Ecto neural progenitor cell (in vitro differentiated cells): Measurements from ENCODE around the gene CMSS1.

Experiments
- DNase-seq: peaks from one replicate; pipeline ENCODE4 v3.0.0-alpha.2; 2018; ENCODE audit warnings: low spot score

CMSS1 gene

DNA sequence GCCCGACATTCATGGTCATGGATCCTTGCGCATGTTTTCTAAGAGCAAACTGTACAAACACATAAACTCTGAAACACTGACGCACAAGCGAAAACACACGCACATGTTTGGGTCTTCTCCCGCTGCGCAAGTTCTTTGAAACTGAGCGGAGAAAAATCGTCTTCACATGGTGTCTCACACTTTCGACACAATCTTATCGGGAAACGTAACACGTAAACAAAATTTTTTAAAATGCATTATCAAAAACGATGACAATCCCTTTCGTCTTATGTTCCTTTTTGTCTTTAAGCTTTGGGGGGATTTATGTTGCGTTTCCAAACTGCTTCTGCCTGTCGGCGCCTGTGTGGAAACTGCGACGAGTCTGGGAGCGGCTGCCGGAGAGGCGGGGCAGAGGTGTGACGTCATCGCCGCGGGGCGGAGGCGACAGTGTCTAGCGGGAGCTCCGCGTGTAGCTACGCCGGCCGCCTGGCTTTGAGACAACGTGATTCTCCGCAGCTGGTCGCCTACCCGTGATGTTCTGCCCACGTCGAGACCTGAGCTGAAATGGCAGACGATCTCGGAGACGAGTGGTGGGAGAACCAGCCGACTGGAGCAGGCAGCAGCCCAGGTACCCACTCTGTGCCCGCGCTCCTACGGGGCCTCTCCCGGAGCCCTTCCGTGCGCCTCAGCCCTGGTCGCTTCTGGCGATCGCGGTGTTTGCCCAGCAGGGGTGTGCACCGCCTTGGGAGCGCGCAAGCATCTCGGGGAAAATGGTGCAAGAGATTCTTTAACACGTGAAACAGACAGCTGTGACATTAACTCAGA lies at the start of gene CMSS1:
CMSS1 (plus strand) TSS at position 426 of the 804 bp plus-strand sequence.
- peak; percentile 95 for DNase-seq

- no peak for DNase-seq
These were observed 49.5 kb upstream of the CMSS1 start for GRCh38 chr3:99768126-99768525.

- DNase-seq: no peak
These were observed 48.7 kb upstream of the CMSS1 start for GRCh38 chr3:99768808-99769501.

GRCh38 chr3:99772171-99772570 lies 45.5 kb upstream of the CMSS1 start:
- no peak for DNase-seq

DNA sequence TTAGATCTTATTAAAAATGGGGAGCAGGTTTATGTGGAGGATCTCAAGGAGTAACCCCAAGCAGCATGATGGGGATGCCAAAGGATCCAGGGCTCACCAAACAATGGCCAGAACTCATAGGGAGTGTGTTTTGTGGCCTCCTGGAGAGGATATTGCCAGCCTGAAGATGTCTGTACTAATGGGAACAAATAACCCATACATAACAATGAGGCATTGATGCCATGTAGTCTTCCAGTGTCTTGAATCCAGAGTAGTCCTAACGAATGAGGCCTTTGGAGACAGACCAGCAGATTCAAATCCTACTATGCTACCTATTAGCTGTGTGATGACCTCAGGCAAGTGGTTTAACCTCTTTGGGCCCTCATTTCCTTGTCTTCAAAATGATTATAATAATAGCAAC lies 45.0 kb upstream of the CMSS1 start:
- DNase-seq: no peak

DNA sequence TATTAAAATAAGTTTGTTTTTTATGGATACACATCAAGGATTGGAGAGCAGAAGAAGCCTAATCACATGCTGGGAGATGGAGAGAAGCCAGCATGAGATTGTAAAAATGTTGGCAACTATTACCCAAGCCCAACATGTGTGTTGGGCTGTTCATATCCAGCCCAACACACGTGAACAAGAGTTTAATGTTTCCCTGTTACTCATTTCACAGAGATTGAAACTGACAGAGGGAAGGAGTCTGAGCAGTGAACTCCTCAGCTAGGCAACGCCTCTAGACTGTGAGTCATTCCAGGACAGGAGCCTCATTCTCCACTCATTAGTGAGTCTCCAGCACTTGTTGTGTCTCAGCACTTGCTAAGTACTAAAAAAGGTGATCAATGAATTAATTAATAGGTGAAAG lies 43.2 kb upstream of the CMSS1 start:
- DNase-seq: no peak

DNA sequence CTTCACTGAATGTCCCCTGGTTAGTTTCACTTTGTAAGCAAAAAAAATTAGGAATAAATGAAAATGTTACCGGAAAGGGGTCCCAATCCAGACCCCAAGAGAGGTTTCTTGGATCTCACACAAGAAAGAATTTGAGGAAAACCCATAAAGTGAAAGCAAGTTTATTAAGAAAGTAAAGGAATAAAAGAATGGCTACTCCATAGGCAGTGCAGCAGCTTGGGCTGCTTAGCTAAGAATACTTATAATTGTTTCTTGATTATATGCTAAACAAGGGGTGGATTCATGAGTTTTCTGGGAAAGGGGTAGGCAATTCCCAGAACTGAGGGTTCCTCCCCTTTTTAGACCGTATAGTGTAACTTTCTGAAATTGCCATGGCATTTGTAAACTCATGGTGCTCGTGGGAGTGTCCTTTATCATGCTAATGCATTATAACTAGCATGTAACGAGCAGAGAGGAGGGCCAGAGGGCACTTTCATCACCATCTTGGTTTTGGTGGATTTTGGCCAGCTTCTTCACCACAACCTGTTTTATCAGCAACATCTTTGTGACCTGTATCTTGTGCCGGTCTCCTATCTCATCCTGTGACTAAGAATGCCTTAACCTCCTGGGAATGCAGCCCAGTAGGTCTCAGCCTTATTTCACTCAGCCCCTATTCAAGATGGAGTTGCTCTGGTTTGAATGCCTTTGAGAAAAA lies 41.0 kb upstream of the CMSS1 start:
- DNase-seq: no peak

GRCh38 chr3:99777210-99777549 lies 40.5 kb upstream of the CMSS1 start:
- DNase-seq: no peak

- DNase-seq: no peak
These were observed 40.0 kb upstream of the CMSS1 start for GRCh38 chr3:99777708-99778107.

DNA sequence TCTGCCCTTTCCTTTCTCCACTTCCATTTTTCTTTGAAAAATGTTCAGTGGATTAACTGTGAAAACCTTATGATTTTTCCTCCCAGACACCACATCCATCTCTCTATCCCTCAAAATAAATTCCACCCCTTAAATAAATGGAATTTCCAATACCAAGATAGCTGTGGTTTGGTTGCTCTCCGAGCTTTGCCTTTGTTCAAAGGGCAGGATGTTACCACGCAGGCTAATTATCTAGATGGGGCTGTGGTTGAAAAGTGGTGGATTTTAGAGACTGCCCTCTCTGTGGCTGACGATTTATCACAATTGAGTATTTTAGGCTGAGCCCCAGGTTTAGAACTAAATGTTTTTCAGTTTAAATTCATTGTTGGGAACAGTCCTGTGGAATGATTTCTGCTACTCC lies 36.9 kb upstream of the CMSS1 start:
- DNase-seq: no peak

DNA sequence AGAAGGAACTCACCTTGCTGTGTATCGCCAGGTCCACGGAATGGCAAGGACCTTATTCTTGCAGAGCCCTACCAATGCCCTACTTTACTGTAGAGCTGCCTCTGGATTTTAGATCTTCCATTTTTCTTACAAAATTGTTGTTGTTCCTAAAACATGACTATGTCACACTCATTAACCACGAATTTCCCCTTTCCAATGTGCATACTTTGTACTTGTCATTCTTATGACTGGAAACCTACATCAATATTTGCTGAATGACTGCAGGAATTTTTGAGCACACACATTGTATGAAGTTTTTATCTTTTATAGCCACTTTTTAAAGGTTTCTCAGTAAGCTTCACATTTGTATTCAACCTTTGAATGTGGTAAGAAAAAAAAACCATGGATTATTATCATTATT lies 35.9 kb upstream of the CMSS1 start:
- DNase-seq: no peak

DNA sequence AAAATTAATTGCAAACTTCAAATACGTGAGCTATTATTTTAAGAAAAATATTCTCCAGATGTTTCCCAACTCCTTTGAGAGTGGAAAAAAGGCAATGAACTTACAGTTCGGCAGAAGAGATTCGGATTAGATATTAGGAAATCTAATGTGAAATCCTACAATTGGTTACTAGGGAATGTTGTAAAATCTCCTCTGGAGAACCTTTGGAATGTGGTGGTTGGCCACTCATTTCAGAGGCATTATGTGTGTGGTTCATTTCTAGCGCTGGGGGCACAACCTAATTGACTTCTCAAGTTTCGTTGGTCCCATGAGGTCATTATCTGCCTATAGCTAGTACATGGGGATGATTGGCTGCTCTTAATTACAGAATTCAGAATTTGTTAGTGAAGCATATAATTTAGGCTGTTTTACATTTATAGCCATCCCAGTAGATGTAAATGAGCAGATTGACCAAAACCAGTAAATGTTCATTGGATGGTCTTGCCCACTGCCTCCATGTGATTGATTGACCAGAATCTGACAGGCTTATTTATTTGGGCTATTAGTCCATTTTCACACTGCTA lies 34.6 kb upstream of the CMSS1 start:
- no peak for DNase-seq

- DNase-seq: no peak
These were observed 28.5 kb upstream of the CMSS1 start for GRCh38 chr3:99789011-99789721.

DNA sequence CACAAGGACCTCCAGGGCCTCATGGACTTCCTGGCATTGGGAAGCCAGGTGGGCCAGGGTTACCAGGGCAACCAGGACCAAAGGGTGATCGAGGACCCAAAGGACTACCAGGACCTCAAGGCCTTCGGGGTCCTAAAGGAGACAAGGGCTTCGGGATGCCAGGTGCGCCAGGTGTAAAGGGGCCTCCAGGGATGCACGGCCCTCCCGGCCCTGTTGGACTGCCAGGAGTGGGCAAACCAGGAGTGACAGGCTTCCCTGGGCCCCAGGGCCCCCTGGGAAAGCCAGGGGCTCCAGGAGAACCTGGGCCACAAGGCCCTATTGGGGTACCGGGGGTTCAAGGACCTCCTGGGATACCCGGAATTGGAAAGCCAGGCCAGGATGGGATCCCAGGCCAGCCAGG lies 23.2 kb upstream of the CMSS1 start:
- DNase-seq: no peak

DNA sequence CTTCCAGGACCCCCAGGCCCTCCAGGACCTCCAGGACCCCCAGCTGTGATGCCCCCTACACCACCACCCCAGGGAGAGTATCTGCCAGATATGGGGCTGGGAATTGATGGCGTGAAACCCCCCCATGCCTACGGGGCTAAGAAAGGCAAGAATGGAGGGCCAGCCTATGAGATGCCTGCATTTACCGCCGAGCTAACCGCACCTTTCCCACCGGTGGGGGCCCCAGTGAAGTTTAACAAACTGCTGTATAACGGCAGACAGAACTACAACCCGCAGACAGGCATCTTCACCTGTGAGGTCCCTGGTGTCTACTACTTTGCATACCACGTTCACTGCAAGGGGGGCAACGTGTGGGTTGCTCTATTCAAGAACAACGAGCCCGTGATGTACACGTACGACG lies 22.1 kb upstream of the CMSS1 start:
- DNase-seq: no peak

DNA sequence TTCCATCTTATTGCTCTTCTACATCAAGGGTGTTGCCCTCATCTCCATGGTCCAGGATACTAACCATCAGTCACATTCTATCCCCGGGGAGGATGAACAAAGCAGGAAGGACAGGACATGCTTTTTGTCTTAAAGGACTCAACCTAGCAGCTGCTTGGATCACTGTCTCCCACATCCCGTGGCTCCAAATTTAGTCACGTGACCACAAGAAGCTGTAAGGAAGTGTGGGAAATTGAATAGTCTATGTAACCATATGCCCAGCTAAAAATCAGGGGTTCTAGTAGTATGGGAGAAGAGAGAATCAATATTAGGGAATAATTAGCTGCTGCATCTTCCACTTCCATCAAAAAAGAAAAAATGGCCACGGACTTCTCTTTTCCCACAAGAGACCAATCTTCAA lies 18.2 kb upstream of the CMSS1 start:
- DNase-seq: no peak

GRCh38 chr3:99803297-99803696 lies 14.4 kb upstream of the CMSS1 start:
- no peak for DNase-seq

DNA sequence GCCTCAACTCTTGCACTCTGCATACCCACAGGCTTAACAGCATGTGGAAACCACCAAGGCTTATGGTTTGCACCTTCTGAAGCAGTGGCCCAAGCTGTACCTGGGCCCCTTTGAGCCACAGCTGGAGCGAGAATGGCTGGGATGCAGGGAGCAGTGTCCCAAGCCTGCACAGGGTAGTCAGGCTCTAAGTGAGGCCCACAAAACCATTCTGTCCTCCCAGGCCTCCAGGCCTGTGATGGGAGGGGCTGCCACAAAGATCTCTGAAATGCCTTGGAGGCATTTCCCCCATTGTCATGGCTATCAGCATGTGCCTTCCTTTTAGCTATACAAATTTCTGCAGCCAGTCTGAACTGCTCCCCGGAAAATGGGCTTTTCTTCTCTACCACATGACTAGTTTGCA lies 12.5 kb upstream of the CMSS1 start:
- no peak for DNase-seq

DNA sequence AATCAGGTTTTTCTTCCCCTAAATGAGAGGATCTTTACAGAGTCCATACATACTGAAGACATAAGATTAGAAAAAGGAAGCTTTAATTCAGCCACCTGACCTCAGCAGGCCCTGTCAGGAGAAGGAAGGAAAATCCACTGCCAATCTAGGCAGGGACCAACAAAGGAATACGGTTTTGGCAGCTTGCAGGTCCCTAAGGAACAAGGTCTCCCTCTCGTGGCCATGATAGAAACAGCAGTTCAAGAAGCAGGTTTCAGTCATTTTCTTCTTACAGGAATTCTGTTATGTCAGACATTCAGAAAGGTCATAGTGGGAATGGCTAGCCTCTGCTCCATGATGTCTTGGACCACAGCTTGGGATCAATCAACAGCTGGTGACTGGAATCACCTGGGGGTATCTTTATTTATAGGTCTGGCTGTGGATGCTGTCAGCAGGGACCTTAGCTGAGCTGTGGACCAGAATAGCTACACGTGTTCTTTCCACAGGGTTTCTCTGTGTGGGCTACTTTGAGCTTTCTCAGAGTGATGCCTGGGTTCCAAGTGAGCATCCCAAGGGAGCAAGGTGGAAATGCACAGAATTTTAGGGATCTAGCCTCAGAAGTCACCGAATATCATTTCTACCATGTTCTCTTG lies 9.4 kb upstream of the CMSS1 start:
- peak; percentile 58 for DNase-seq

- DNase-seq: no peak
These were observed 8.1 kb upstream of the CMSS1 start for GRCh38 chr3:99809565-99809964.

- DNase-seq: no peak
These were observed 7.3 kb upstream of the CMSS1 start for GRCh38 chr3:99810403-99810802.

- DNase-seq: no peak
These were observed 620 bp upstream of the CMSS1 start for GRCh38 chr3:99817047-99817436.
